Measurements from ENCODE around the gene TEDC2. TPM values are rescaled to one million over a fixed set of nuclear protein-coding genes. Genes with fewer than 3 reads are reported as not detected.
A peak's percentile ranks its signal among the peaks of the same experiment; 100 is the strongest.

Gene TEDC2
- total RNA-seq, 2 donors from 2014 or later: 8.6 to 39.0 TPM

DNA sequence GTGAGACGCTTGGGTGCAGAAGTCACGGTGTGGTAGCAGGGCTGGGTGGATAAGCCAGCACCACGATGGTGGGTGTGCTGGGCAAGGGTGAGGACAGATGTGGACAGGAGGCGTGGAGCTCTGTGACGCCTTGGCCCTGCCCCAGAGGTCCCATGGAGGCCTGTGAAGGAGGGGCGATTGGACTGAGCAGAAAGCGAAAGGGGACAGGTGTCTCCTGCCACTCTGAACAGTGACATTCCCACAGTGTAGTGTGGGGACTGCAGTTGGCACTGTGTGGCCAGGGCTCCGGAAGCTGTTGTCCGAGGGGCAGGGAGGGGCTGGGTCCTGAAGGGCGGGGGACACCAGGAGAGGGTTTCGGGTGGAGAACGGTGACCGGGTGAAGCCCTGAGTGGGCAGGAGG is 22.3 kb downstream of the TEDC2 start:
- Mint-ChIP-seq H3K27me3 (no peaks in the 10 kb centered on the region), H3K9me3 (no peaks in the 10 kb centered on the region), H3K27ac (no peak overlapping the region), H3K4me1 (ENCODE audit: low read depth in 2 of 2) (peaks cover 7 to 24% of the 10 kb centered on the region in 2 donors), H3K4me3 (no peak overlapping the region), H3K36me3 (no peaks in the 10 kb centered on the region)
- DNase-seq (ENCODE audit: low spot score) (no peak), ATAC-seq (no peak)

DNA sequence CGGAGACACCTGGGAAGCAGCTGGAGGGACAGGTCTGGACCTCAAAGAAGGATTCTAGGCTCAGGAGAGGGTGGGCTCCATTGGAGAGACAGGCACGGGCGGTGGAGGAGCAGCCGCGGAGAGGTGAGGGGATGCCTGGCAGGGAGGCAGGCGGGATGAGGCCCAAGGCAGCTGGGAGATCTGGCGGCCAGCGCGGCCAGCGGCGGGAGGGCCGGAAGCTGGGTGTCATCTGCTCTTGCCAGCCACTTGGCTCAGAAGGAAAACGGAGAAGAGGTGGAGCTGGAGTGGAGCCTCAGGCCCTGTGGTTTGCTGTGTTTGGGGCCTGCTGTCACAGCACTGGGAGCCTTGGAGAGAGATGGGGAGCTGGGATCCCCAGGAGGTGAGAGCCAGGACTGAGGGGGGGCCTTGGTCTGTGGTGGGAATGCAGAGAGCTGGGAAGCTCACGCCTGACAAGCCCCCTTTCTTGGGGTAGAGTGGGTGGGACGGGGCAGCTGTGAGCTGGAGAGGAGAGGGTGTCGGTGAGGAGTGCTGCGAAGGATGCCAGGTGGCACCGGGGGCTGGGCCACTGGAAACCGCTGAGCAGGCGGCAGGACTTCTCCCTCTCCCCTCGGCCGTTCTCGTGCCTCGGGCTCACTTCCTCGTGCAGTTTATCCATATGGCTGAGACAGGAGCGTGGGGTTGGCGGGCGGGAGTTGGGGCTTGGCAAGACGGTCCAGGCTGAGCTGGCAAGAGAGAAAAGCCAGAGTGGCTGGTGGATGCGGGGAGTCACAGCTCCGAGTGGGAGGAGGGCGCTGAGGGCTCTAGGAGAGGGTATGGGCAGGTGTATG is 23.0 kb downstream of the TEDC2 start:
- no peak for ATAC-seq
- peak overlapping the region in 1 of 2 donors; percentile 6 for H3K27ac Mint-ChIP-seq
- DNase-seq (ENCODE audit: low spot score): no peak
- no peaks in the 10 kb centered on the region for H3K9me3 Mint-ChIP-seq
- no peaks in the 10 kb centered on the region for H3K36me3 Mint-ChIP-seq
- H3K4me1 Mint-ChIP-seq (ENCODE audit: low read depth in 2 of 2): peaks cover 13 to 22% of the 10 kb centered on the region in 2 donors
- no peaks in the 10 kb centered on the region for H3K27me3 Mint-ChIP-seq
- no peak overlapping the region for H3K4me3 Mint-ChIP-seq

DNA sequence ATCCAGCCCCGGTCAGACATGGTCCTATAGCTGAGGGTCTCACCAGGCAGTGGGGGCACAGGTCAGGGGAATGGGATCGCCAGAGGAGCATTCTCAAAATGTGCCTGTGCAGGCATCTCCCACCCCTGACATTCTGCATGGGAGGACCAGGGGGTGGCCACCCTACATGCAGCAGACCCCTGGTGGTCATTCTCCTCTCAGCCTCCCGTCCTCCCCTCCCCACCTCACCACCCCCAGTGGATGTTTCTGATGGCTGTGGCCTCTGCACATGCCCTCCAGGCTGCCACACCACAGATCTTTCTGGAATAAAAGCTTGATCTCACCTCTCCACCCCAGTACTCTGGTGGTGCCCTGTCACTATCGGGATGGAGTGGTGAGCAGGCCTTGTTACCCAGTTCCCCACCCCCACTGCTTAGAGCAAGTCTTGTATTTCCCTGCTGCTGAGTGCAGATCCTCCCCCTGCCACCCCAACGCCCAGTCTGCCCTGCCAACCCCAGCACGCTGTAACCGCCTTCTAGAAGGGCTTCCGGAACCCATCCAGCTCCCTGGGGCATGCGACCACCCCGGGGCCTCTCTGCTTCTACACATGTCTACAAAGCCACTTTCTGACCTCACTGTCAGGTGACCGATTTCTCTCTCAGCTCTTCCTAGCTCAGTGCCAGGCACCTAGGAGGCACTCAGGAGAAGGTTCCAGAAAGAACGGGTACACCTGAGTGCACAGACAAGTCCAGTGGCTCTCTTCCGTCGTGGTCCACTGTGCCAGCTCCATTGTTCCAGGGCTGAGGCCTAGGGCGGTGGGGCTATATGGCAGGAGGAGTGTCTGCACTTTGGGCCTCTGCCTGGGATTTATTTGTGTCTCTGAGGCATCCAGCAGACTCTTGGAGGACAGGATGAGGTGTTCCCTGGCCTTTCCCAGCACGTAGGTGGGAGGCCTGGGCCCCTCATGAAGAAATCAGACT is 24.3 kb downstream of the TEDC2 start:
- DNase-seq (ENCODE audit: low spot score): no peak
- Mint-ChIP-seq H3K9me3 (no peaks in the 10 kb centered on the region), H3K27me3 (no peaks in the 10 kb centered on the region), H3K4me1 (ENCODE audit: low read depth in 2 of 2) (peaks cover 13 to 24% of the 10 kb centered on the region in 2 donors), H3K36me3 (no peaks in the 10 kb centered on the region), H3K4me3 (no peak overlapping the region), H3K27ac (peak overlapping the region in 1 of 2 donors; percentile 6)
- ATAC-seq: no peak

DNA sequence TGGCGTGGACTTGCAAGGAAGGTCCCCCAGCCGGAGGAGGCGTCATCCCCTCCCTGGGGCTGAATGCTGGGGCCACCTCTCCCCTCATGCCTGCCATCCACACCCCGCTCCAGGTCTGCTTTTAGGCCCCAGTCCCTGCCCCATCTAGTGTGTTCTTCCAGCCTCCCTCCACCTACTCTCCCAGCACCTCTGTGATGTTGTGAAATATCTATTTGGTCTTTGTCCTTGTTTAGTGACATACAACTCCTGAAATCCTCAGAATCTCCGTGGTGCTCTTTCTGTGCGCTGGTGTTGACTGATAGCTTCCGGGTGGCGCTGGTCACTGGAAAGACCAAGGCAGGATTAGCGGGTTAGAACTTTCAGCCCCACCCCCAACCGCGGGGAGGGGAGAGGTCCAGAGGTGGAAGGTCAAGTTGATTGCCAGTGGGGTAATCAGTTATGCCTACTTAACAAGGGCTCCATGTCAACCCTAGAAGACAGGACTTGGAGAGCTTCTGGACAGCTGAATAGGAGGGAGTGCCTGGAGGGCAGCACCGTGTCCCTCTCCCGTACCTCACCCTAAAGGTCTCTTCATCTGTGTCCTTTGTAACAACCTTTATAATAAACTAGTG is 25.1 kb downstream of the TEDC2 start:
- Mint-ChIP-seq H3K4me1 (ENCODE audit: low read depth in 2 of 2) (peaks cover 13 to 26% of the 10 kb centered on the region in 2 donors), H3K4me3 (no peak overlapping the region), H3K36me3 (no peaks in the 10 kb centered on the region), H3K27me3 (no peaks in the 10 kb centered on the region), H3K9me3 (no peaks in the 10 kb centered on the region), H3K27ac (no peak overlapping the region)
- no peak for ATAC-seq
- no peak for DNase-seq (ENCODE audit: low spot score)

DNA sequence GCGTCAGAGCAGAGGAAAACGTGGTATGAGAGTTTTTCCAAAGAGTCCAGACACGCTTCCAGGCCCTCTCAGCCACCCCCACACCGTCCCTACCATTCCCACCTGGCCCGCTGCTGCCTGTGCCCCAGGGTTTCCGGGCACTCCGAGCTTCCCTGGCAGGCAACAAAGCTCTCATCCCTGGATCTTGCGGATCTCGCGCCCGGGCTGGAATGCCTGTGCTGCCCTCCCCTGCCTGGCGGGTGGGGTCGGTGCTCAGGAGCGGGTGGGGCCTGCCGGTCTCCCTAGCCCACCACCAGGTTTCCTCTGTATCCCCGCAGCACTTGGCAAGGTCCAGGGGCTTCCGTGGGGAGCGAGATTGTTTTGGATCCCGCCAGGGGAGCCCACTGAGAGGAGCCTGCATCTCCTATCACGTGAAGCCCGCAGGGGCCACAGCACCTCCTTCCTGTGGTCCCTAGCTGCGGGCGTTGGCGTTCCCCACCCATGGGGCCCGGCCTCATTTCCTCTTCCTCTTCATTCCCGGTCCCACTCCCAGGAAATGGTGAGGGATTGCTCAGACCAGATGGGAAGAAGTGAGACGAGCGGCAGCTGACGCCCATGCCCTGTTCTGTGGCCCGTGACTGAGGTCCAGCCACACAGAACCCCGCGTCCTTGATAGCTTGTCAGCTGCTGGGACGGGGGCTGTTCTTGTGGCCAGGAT is 26.1 kb downstream of the TEDC2 start:
- H3K36me3 Mint-ChIP-seq: no peaks in the 10 kb centered on the region
- H3K27ac Mint-ChIP-seq: peak overlapping the region in 1 of 2 donors; percentile 14
- peaks cover 13 to 26% of the 10 kb centered on the region in 2 donors for H3K4me1 Mint-ChIP-seq (ENCODE audit: low read depth in 2 of 2)
- ATAC-seq: peak in 1 of 2 donors; percentile 11
- H3K27me3 Mint-ChIP-seq: no peaks in the 10 kb centered on the region
- H3K4me3 Mint-ChIP-seq: no peak overlapping the region
- no peak for DNase-seq (ENCODE audit: low spot score)
- H3K9me3 Mint-ChIP-seq: no peaks in the 10 kb centered on the region

- no peaks in the 10 kb centered on the region for H3K9me3 Mint-ChIP-seq
Measured at GRCh38 chr16:2486645-2487516, 27.0 kb downstream of the TEDC2 start.

GRCh38 chr16:2487517-2487842 is 27.6 kb downstream of the TEDC2 start:
- no peaks in the 10 kb centered on the region for H3K27me3 Mint-ChIP-seq
- DNase-seq (ENCODE audit: low spot score) (no peak), ATAC-seq (no peak)
- H3K4me3 Mint-ChIP-seq: peak overlapping the region; percentile 74
- H3K9me3 Mint-ChIP-seq: no peaks in the 10 kb centered on the region
- no peaks in the 10 kb centered on the region for H3K36me3 Mint-ChIP-seq
- H3K27ac Mint-ChIP-seq: peak overlapping the region in 1 of 2 donors; percentile 14
- H3K4me1 Mint-ChIP-seq (ENCODE audit: low read depth in 2 of 2): peaks cover 13 to 26% of the 10 kb centered on the region in 2 donors

More at GRCh38 chr16:2486645-2487516, 27.0 kb downstream of the TEDC2 start:
- ATAC-seq: peak; percentile 90 to 93
- Mint-ChIP-seq H3K27me3 (no peaks in the 10 kb centered on the region), H3K4me1 (ENCODE audit: low read depth in 2 of 2) (peaks cover 13 to 26% of the 10 kb centered on the region in 2 donors), H3K27ac (peak overlapping the region in 1 of 2 donors; percentile 14), H3K4me3 (peak overlapping the region; percentile 74), H3K36me3 (no peaks in the 10 kb centered on the region)
- peak; percentile 89 for DNase-seq (ENCODE audit: low spot score)

- no peak overlapping the region for H3K27ac Mint-ChIP-seq
- peaks cover 13 to 26% of the 10 kb centered on the region in 2 donors for H3K4me1 Mint-ChIP-seq (ENCODE audit: low read depth in 2 of 2)
- no peaks in the 10 kb centered on the region for H3K27me3 Mint-ChIP-seq
- ATAC-seq: peak in 1 of 2 donors; percentile 44
- H3K36me3 Mint-ChIP-seq: no peaks in the 10 kb centered on the region
- DNase-seq (ENCODE audit: low spot score): no peak
- no peaks in the 10 kb centered on the region for H3K9me3 Mint-ChIP-seq
- peak overlapping the region; percentile 74 for H3K4me3 Mint-ChIP-seq
Measured at GRCh38 chr16:2487903-2488531, 28.1 kb downstream of the TEDC2 start.

- no peaks in the 10 kb centered on the region for H3K36me3 Mint-ChIP-seq
- H3K4me1 Mint-ChIP-seq (ENCODE audit: low read depth in 2 of 2): peaks cover 13 to 23% of the 10 kb centered on the region in 2 donors
- H3K27ac Mint-ChIP-seq: no peak overlapping the region
- DNase-seq (ENCODE audit: low spot score): no peak
- H3K4me3 Mint-ChIP-seq: no peak overlapping the region
- no peak for ATAC-seq
- no peaks in the 10 kb centered on the region for H3K27me3 Mint-ChIP-seq
- no peaks in the 10 kb centered on the region for H3K9me3 Mint-ChIP-seq
Measured at GRCh38 chr16:2489581-2489980, 29.7 kb downstream of the TEDC2 start.

- no peak overlapping the region for H3K27ac Mint-ChIP-seq
- DNase-seq (ENCODE audit: low spot score) (no peak), ATAC-seq (no peak)
- H3K36me3 Mint-ChIP-seq: no peaks in the 10 kb centered on the region
- no peak overlapping the region for H3K4me3 Mint-ChIP-seq
- no peaks in the 10 kb centered on the region for H3K27me3 Mint-ChIP-seq
- H3K4me1 Mint-ChIP-seq (ENCODE audit: low read depth in 2 of 2): peaks cover 13 to 17% of the 10 kb centered on the region in 2 donors
- H3K9me3 Mint-ChIP-seq: no peaks in the 10 kb centered on the region
Measured at GRCh38 chr16:2490190-2491105, 30.5 kb downstream of the TEDC2 start.

GRCh38 chr16:2492292-2492691 is 32.4 kb downstream of the TEDC2 start:
- no peak for DNase-seq (ENCODE audit: low spot score)
- no peak for ATAC-seq
- Mint-ChIP-seq H3K27ac (no peak overlapping the region), H3K4me3 (no peak overlapping the region), H3K36me3 (no peaks in the 10 kb centered on the region), H3K9me3 (no peaks in the 10 kb centered on the region), H3K27me3 (no peaks in the 10 kb centered on the region), H3K4me1 (ENCODE audit: low read depth in 2 of 2) (peaks cover 5 to 9% of the 10 kb centered on the region in 2 donors)
